Fibroblast of mammary gland (primary cell): ENCODE measurements around the gene PRR22.
"Not testable (repeated sequence)": the region's sequence is repeated elsewhere in the genome, so short reads cannot be mapped to it uniquely, and the experiment has no call there.

ENCODE experiments used
- DNase-seq: peaks from one replicate; pipeline ENCODE4 v3.0.0-alpha.2; 2010; ENCODE audit warnings: low read depth
- H3K4me3 ChIP-seq: 2 replicates; pipeline ENCODE4 v1.5.1; 2011; ENCODE audit warnings: low read depth, mild to moderate bottlenecking, low read length, moderate library complexity; ENCODE audit not compliant: control insufficient read depth
- CTCF ChIP-seq: conservative IDR thresholded peaks from 2 replicates; pipeline ENCODE4 v1.5.1; 2011; ENCODE audit warnings: low read depth, low read length, inconsistent platforms; ENCODE audit not compliant: control insufficient read depth, insufficient read depth

Gene PRR22

GRCh38 chr19:5749505-5749904, 35.0 kb downstream of the PRR22 start:
- no peak overlapping the region for H3K4me3 ChIP-seq
- TF ChIP-seq CTCF: no peak
- DNase-seq: no peak

- DNase-seq, H3K4me3 ChIP-seq: not testable (repeated sequence)
Observed at GRCh38 chr19:5748920-5749319, 35.6 kb downstream of the PRR22 start.

- not testable (repeated sequence) for DNase-seq, H3K4me3 ChIP-seq
Observed at GRCh38 chr19:5744999-5745398, 39.5 kb downstream of the PRR22 start.

GRCh38 chr19:5743630-5744029, 40.9 kb downstream of the PRR22 start:
- no peak overlapping the region for H3K4me3 ChIP-seq
- peak; percentile 5 for DNase-seq
- TF ChIP-seq CTCF: no peak

GRCh38 chr19:5742051-5742450, 42.5 kb downstream of the PRR22 start:
- no peak overlapping the region for H3K4me3 ChIP-seq
- no peak for DNase-seq
- no peak for TF ChIP-seq CTCF

- no peak for TF ChIP-seq CTCF
Observed at GRCh38 chr19:5738423-5738822, 46.1 kb downstream of the PRR22 start.

GRCh38 chr19:5733172-5733571, 51.4 kb downstream of the PRR22 start:
- not testable (repeated sequence) for DNase-seq, H3K4me3 ChIP-seq

More at GRCh38 chr19:5738423-5738822, 46.1 kb downstream of the PRR22 start:
- H3K4me3 ChIP-seq: no peak overlapping the region
- DNase-seq: peak; percentile 11
